Aorta (tissue), 5 donors: Measurements from ENCODE around the gene HACE1. TPM values are rescaled to one million over a fixed set of nuclear protein-coding genes. Genes with fewer than 3 reads are reported as not detected.
A peak's percentile ranks its signal among the peaks of the same experiment; 100 is the strongest.
"Not testable (repeated sequence)": the region's sequence is repeated elsewhere in the genome, so short reads cannot be mapped to it uniquely, and the experiment has no call there.

Experiments used
- ATAC-seq: fragments of 200-7000 bp; cut with Tn5 transposase; one replicate; pipeline ENCODE4 v1.9.1; 2022; ENCODE audit warnings: moderate library complexity; ENCODE audit not compliant: low FRiP score
- DNase-seq, 2 donors: peaks; one replicate each; pipeline ENCODE4 v3.0.0-alpha.2; 2020
- H3K27ac ChIP-seq, 2 donors: one replicate each; pipeline ENCODE4 v1.5.1; 2013; ENCODE audit warnings: low read length in 2 of 2, mild to moderate bottlenecking in 2 of 2, moderate library complexity in 2 of 2, control low read depth in 1 of 2, inconsistent platforms in 1 of 2, low read depth in 1 of 2
- H3K27me3 ChIP-seq, 2 donors: one replicate each; pipeline ENCODE4 v1.6.1; 2013; ENCODE audit warnings: control low read depth in 1 of 2, low read length in 1 of 2, mild to moderate bottlenecking in 1 of 2, moderate library complexity in 1 of 2; ENCODE audit not compliant: insufficient read depth in 2 of 2, control insufficient read depth in 1 of 2
- H3K36me3 ChIP-seq, 2 donors: one replicate each; pipeline ENCODE4 v1.6.1; 2013; ENCODE audit warnings: control low read depth in 1 of 2, low read length in 1 of 2, mild to moderate bottlenecking in 1 of 2; ENCODE audit not compliant: insufficient read depth in 2 of 2, control insufficient read depth in 1 of 2
- H3K4me1 ChIP-seq, 2 donors: one replicate each; pipeline ENCODE4 v1.6.1; 2013; ENCODE audit warnings: low read length in 2 of 2, control low read depth in 1 of 2, mild to moderate bottlenecking in 1 of 2, moderate library complexity in 1 of 2; ENCODE audit not compliant: insufficient read depth in 2 of 2, control insufficient read depth in 1 of 2
- H3K4me3 ChIP-seq, 2 donors: one replicate each; pipeline ENCODE4 v1.5.1; 2013; ENCODE audit warnings: low read length in 2 of 2, control low read depth in 1 of 2, mild to moderate bottlenecking in 1 of 2
- H3K9me3 ChIP-seq: one replicate; pipeline ENCODE4 v1.6.1; 2013; ENCODE audit warnings: mild to moderate bottlenecking, low read length; ENCODE audit not compliant: control insufficient read depth
- WGBS, 2 donors: extraction: QIAGEN DNeasy Blood & Tissue Kit; methylation state at CpG; one replicate each; pipeline ENCODE4 v1.1.7; 2013; 5-methylcytosine and 5-hydroxymethylcytosine counted together
- intact Hi-C, 2 donors: fragments of 100-400 bp; cut with DNase I; formaldehyde crosslinking; loops; one replicate each; pipeline versions ENCODE4 v1.14.2 to v1.15.0; 2022
- long read RNA-seq, 2 donors: library from polyadenylated mRNA; unstranded; transcript quantifications; one replicate each; pipeline ENCODE4 v2.0.0, GENCODE V29; 2020 to 2021
- polyA plus RNA-seq, 2 donors: library from polyadenylated mRNA; stranded (reverse); fragments of 200-250 nt; gene quantifications; one replicate each; pipeline ENCODE4 v1.2.3, GENCODE V29; 2013
- total RNA-seq, 2 donors: library from RNA; stranded (reverse); fragmentation: NEBNext Ultra II Directional; extraction: Animal tissue kit (Norgen Biotek cat#: 25700); gene quantifications; one replicate each; pipeline ENCODE4 v1.2.1, GENCODE V29; 2021
- donor health status: healthy with polysubstance abuse.
- donor health status: Bipolar disorder and iron deficiency.
- donor health status: DM: no; HTN: no; CAD: no.
- donor health status: DM: no; HTN: no; CAD: no.
- donor health status: DM: yes; HTN: yes; CAD: no.

The HACE1 gene, protein sequence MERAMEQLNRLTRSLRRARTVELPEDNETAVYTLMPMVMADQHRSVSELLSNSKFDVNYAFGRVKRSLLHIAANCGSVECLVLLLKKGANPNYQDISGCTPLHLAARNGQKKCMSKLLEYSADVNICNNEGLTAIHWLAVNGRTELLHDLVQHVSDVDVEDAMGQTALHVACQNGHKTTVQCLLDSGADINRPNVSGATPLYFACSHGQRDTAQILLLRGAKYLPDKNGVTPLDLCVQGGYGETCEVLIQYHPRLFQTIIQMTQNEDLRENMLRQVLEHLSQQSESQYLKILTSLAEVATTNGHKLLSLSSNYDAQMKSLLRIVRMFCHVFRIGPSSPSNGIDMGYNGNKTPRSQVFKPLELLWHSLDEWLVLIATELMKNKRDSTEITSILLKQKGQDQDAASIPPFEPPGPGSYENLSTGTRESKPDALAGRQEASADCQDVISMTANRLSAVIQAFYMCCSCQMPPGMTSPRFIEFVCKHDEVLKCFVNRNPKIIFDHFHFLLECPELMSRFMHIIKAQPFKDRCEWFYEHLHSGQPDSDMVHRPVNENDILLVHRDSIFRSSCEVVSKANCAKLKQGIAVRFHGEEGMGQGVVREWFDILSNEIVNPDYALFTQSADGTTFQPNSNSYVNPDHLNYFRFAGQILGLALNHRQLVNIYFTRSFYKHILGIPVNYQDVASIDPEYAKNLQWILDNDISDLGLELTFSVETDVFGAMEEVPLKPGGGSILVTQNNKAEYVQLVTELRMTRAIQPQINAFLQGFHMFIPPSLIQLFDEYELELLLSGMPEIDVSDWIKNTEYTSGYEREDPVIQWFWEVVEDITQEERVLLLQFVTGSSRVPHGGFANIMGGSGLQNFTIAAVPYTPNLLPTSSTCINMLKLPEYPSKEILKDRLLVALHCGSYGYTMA
- total RNA-seq: 10 to 100 TPM; 17.3 to 24.0 TPM
- polyA plus RNA-seq: 1 to 10 TPM; 7.8 to 8.8 TPM
- long read RNA-seq, donor 1, partial matches to known transcripts: 6 of 8 reads
- long read RNA-seq, donor 1, other reads (novel, unspliced or antisense): 2 of 8 reads
- long read RNA-seq, donor 2, full-length matches to known transcripts: 4 of 13 reads
- long read RNA-seq, donor 2, partial matches to known transcripts: 3 of 13 reads
- long read RNA-seq, donor 2, other reads (novel, unspliced or antisense): 6 of 13 reads

DNA sequence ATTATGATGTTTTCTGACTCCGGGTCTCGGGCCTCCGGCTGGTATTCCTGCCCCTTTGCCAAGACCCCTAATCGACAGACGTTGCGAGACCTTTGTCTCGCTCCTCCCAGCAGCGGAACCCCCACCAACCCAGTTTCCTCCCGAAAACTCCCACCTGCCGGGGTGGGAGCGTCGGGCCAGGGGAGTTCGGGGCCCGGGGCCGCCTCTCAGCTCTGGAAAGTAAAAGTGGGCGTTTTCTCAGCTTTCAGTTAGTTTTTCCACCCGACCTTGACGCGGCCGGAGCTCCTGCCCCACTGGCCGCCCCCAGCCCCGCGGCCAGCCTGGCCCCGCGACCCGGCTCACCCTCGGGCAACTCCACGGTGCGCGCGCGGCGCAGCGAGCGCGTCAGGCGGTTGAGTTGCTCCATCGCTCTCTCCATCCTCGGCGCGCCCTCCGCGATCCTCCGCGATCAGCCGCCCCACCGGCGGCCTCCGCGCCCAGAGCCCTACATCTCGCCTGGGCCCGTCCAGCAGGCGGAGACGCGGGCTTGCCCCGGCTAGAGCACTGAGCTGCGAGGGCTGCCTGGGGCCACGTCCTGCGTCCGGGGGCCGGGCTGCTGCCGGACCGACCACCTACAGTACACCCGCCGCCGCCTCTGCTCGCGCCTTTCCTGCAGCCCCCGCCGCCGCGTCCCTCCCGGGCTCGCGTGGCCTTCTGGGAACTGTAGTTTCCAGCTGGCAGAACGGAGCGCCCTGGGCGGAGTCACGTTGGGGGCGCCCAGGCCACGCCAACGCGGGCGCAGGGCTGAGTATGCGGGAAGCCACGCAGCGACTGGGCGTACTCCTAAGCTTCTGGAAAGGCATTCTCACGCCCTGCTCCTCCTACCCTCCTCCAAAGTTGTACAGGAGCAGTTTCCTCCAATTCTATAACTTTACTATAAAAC is at the start of gene HACE1:
HACE1 (minus strand) TSS at position 695 of the 922 bp plus-strand sequence; CDS start at position 418, 277 bp downstream.
- H3K27ac ChIP-seq: no peak within 1 kb of the TSS

DNA sequence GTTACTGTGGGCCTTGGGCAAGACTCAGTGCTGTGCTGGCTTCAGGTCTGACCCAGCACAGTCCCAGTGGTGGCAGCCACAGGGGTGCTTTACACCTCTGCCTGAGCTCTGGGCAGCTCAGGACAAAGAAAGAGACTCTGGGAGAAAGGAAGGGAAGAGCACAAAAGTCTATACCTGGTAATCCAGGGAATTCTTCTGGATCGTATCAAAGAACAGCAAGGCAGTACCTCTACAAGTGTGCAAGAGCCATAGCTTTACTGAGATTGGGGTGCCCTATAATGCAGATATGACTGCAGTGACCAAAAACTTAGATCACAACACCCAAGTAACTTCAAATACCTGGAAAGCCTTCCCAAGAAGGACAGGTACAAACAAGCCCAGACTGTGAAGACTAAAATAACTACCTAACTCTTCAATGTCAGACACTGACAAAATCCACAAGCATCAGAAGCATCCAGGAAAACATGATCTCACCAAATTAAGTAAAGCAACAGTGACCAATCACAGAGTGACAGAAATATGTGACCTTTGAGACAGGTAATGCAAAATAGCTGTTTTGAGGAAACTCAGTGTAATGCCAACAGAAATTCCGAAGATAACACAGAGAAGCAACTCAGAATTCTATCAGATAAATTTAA is 49.3 kb upstream of the HACE1 start:
- peaks cover 4% of the 10 kb centered on the region for H3K9me3 ChIP-seq
- ATAC-seq (no peak), DNase-seq (no peak)
- H3K27ac ChIP-seq: no peak overlapping the region
- 83 to 86% methylated on average over 2 of the region's 2 CpGs for WGBS, 2 donors
- no peaks in the 10 kb centered on the region for H3K27me3 ChIP-seq
- no peak overlapping the region for H3K4me3 ChIP-seq
- no peaks in the 10 kb centered on the region for H3K36me3 ChIP-seq
- intact Hi-C loops: no loop called here
- no peaks in the 10 kb centered on the region for H3K4me1 ChIP-seq

More for the DNA sequence above, at the start of gene HACE1:
- 0% methylated on average over 81 to 89 of the region's 89 CpGs for WGBS, 2 donors
- peak; percentile 97 for ATAC-seq
- Histone ChIP-seq H3K4me1 (peaks cover 0 to 3% of the 10 kb centered on the region in 2 donors), H3K27me3 (no peaks in the 10 kb centered on the region), H3K36me3 (no peaks in the 10 kb centered on the region), H3K4me3 (peak within 1 kb of the TSS; percentile 65 to 71), H3K9me3 (no peaks in the 10 kb centered on the region)
- DNase-seq: peak; percentile 95 to 97
- intact Hi-C loops: no loop called here

DNA sequence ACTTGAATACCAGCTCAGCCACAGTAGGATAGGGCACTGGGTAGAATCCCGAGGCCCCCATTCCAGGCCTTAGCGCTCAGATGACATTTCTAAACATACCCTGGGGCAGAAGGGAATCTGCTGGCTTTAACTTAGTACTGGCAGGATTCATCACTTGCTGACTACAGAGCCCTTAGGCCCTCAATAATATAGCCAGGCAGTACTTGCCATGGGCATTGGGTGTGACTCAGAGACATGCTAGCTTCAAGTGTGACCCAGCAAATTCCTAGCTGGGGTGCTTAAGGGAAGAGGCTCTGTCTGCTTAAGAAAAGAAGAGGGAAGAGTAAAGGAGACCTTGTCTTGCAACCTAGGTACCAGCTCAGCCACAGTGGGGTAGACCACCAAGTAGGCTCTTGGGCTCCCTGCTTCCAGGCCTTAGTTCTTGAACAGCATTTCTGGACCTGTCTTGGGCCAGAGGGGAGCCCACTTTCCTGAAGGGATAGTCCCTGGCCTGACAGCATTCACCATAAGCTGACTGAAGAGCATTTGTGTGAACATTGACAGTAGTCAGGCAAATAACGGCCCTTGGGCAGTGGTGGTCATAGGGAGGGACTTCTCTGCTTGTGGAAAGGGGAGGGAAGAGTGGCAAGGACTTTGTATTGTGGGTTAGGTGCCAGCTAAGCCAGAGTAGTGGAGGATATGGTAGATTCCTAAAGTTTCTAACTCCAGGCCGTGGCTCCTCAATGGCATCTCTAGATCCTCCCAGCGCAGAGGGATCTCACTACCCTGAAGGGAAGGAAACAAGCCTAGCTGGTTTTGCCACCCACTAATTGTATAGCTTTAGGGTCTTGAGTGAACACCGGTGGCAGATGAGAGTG is 48.5 kb upstream of the HACE1 start:
- intact Hi-C loops: no loop called here
- H3K27me3 ChIP-seq: no peaks in the 10 kb centered on the region
- no peak overlapping the region for H3K4me3 ChIP-seq
- WGBS, 2 donors: 84% methylated on average over 6 of the region's 6 CpGs
- H3K36me3 ChIP-seq: no peaks in the 10 kb centered on the region
- H3K9me3 ChIP-seq: peaks cover 4% of the 10 kb centered on the region
- H3K27ac ChIP-seq: no peak overlapping the region
- H3K4me1 ChIP-seq: no peaks in the 10 kb centered on the region
- DNase-seq: no peak
- ATAC-seq: no peak

GRCh38 chr6:104898893-104899292 is 39.2 kb upstream of the HACE1 start:
- 85 to 86% methylated on average over 7 of the region's 7 CpGs for WGBS, 2 donors
- H3K4me3 ChIP-seq, H3K4me1 ChIP-seq, ATAC-seq, H3K27ac ChIP-seq, H3K27me3 ChIP-seq, intact Hi-C loops, DNase-seq, H3K36me3 ChIP-seq, H3K9me3 ChIP-seq: not testable (repeated sequence)

- Histone ChIP-seq H3K9me3 (no peaks in the 10 kb centered on the region), H3K27ac (no peak overlapping the region), H3K4me3 (no peak overlapping the region), H3K27me3 (no peaks in the 10 kb centered on the region), H3K4me1 (no peaks in the 10 kb centered on the region), H3K36me3 (no peaks in the 10 kb centered on the region)
- intact Hi-C loops: no loop called here
- WGBS, 2 donors: 68 to 71% methylated on average over 5 of the region's 5 CpGs
- no peak for DNase-seq
- no peak for ATAC-seq
These were observed 37.2 kb upstream of the HACE1 start for GRCh38 chr6:104896914-104897313.

DNA sequence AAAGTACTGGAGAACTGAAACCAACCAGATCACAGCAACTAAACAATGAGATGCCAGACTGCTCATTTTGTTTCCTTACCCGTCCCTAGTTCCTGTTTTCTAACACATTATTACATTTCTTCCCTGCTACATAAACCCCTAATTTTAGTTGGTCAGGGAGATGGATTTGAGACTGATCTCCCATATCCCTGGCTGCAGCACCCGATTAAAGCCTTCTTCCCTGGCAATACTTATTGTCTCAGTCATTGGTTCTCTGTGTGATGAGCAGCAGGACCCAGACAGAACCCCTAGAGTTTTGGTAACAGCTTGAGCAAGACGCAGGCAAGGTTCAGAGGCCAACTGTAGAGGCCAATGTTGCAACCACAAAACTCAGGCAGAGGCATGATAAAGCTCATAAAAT is 28.3 kb upstream of the HACE1 start:
- no peak overlapping the region for H3K27ac ChIP-seq
- ATAC-seq: no peak

GRCh38 chr6:104887350-104887749 is 27.6 kb upstream of the HACE1 start:
- Histone ChIP-seq H3K4me1 (no peaks in the 10 kb centered on the region), H3K27ac (no peak overlapping the region), H3K27me3 (peaks cover 0 to 1% of the 10 kb centered on the region in 2 donors), H3K36me3 (no peaks in the 10 kb centered on the region), H3K4me3 (no peak overlapping the region), H3K9me3 (peaks cover 13% of the 10 kb centered on the region)
- ATAC-seq: no peak
- 49 to 51% methylated on average over 7 of the region's 7 CpGs for WGBS, 2 donors
- DNase-seq: no peak
- intact Hi-C loops: no loop called here

More for the DNA sequence above, 28.3 kb upstream of the HACE1 start:
- Histone ChIP-seq H3K36me3 (no peaks in the 10 kb centered on the region), H3K9me3 (peaks cover 13% of the 10 kb centered on the region), H3K4me1 (no peaks in the 10 kb centered on the region), H3K27me3 (peaks cover 0 to 1% of the 10 kb centered on the region in 2 donors), H3K4me3 (no peak overlapping the region)
- no peak for DNase-seq
- 80 to 81% methylated on average over 3 of the region's 3 CpGs for WGBS, 2 donors
- intact Hi-C loops: no loop called here
